ENCODE results near the gene PLXNC1.
A peak's percentile ranks its signal among the peaks of the same experiment; 100 is the strongest.

PLXNC1 gene

DNA sequence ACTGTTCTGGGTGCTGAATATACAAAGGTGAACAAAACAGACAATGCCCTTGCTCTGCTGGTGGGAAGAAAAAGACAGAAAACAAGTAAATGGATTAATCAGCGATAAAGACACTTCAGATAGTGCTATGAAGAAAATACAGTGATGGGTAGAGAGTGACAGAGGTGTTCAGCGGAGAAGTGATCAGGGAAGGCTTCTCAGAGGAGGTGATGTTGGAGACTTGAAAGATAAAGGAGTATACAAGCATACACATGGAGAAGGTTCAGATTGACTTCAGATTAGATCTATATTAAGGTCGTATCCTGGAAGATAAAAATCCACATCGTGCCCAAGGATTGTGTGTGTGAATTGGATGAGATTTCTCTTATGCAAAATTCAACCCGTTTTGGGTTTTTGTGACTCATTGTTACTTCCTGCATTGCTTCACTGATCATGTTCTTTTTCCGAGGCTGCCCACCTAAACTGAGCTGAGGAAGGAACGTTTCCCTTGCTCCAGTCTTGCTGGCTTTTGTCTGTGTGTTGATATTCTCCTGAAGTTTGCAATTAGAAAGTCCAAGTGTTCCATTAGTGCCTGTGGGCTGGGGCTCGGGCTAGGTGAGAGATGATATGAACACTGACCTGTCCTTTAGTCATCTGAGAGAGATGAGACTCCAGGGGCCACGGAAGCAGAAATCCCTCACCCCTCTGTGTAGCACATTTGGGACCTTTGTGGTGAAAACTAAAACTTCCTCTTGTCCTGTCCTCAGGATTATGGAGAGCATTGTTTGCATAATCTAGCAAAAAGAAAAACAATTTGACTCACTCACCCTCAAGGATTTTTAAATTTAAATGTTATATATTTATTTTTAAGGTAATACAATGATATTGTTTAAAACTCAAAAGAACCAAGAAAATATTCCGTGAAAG is 27.6 kb downstream of the PLXNC1 start:
- Histone ChIP-seq H3K9me3 (peaks cover 8% of the 10 kb centered on the region), H3K4me3 (no peak overlapping the region; the same call in 1 of the 2 replicates), H3K4me1 (peaks cover 69% of the 10 kb centered on the region), H3K4me2 (peak overlapping the region; percentile 88), H3K27ac (peak overlapping the region; percentile 50; the same call in 1 of the 2 replicates), H4K20me1 (no peaks in the 10 kb centered on the region), H3K9ac (0 out of 2 replicates have a peak overlapping the region, but pooled peaks have one; percentile 38), H3K27me3 (no peaks in the 10 kb centered on the region), H3K36me3 (no peaks in the 10 kb centered on the region)
- TF ChIP-seq Cebpa-rat (IDR thresholded peaks at IDR 0.05): no peak

- H3K4me3 ChIP-seq: no peak overlapping the region
- H4K20me1 ChIP-seq: no peaks in the 10 kb centered on the region
- no peaks in the 10 kb centered on the region for H3K36me3 ChIP-seq
- H3K9ac ChIP-seq: no peak overlapping the region
- H3K9me3 ChIP-seq: peaks cover 8% of the 10 kb centered on the region
- H3K4me2 ChIP-seq: no peak overlapping the region
- peaks cover 49% of the 10 kb centered on the region for H3K4me1 ChIP-seq
- H3K27me3 ChIP-seq: no peaks in the 10 kb centered on the region
- TF ChIP-seq Cebpa-rat (IDR thresholded peaks at IDR 0.05): no peak
- no peak overlapping the region for H3K27ac ChIP-seq
These were observed 29.7 kb downstream of the PLXNC1 start for GRCh38 chr12:94178054-94178453.

GRCh38 chr12:94178882-94179281 is 30.5 kb downstream of the PLXNC1 start:
- H3K9ac ChIP-seq: no peak overlapping the region
- H3K4me3 ChIP-seq: no peak overlapping the region
- peaks cover 40% of the 10 kb centered on the region for H3K4me1 ChIP-seq
- H3K9me3 ChIP-seq: peaks cover 8% of the 10 kb centered on the region
- no peaks in the 10 kb centered on the region for H4K20me1 ChIP-seq
- H3K36me3 ChIP-seq: no peaks in the 10 kb centered on the region
- no peak overlapping the region for H3K27ac ChIP-seq
- TF ChIP-seq Cebpa-rat (IDR thresholded peaks at IDR 0.05): no peak
- no peak overlapping the region for H3K4me2 ChIP-seq
- no peaks in the 10 kb centered on the region for H3K27me3 ChIP-seq

DNA sequence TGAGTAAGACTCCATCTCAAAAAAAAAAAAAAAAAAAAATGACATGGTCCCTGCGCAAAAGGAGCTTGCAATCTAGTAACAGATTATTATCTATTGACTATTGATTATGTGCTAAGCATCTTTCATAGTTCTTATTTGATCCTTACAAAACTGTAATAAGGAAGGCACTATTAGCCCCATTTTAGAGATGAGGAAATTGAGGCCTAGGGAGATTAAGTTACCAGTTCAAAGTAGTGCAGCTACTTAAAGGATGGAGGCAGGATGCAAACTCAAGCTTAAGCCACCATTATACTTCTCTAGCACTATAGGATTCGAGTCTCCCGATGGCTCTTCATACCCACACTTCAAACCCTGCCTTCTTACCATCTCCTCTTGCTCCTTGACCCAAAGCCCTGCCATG is 31.3 kb downstream of the PLXNC1 start:
- Histone ChIP-seq H3K9ac (no peak overlapping the region), H3K9me3 (peaks cover 8% of the 10 kb centered on the region), H3K4me2 (no peak overlapping the region), H3K36me3 (no peaks in the 10 kb centered on the region), H4K20me1 (no peaks in the 10 kb centered on the region), H3K27me3 (no peaks in the 10 kb centered on the region), H3K27ac (no peak overlapping the region), H3K4me1 (peaks cover 34% of the 10 kb centered on the region), H3K4me3 (no peak overlapping the region)
- TF ChIP-seq Cebpa-rat (IDR thresholded peaks at IDR 0.05): no peak

DNA sequence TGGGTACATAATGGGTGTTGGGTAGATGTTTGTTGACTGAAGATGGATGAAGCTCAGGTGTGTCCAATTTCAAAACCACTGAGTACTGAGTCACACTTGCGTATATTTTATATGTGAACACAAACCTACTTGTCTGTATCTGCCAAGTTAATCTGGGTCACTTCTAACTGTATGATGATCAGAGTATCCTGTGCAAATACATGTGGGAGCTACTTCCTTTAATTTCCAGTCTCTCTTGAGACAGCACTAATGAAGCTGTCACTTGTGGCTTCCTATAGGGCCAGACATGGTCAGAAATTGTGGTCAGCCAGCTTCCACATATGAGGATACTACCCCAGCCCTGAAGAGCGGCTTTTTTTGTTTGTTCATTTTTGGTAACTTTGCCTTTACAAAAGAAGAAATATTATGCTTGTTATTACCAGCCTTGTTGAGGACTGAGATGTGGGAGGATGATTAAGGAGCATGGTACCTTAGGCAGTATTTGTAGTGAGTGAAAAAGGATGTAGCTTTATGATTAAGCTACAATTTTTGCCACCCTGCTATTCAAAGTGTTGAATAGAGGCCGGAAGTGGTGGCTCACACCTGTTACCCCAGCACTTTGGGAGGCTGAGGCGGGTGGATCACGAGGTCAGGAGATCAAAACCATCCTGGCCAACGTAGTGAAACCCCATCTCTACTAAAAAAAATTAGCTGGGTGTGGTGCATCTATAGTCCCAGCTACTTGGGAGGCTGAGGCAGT is 32.4 kb downstream of the PLXNC1 start:
- no peak overlapping the region for H3K9ac ChIP-seq
- peak overlapping the region; percentile 25 for H3K4me2 ChIP-seq
- peaks cover 8% of the 10 kb centered on the region for H3K9me3 ChIP-seq
- no peaks in the 10 kb centered on the region for H3K27me3 ChIP-seq
- TF ChIP-seq Cebpa-rat (IDR thresholded peaks at IDR 0.05): no peak
- no peak overlapping the region for H3K4me3 ChIP-seq
- no peaks in the 10 kb centered on the region for H4K20me1 ChIP-seq
- peaks cover 34% of the 10 kb centered on the region for H3K4me1 ChIP-seq
- no peak overlapping the region for H3K27ac ChIP-seq
- no peaks in the 10 kb centered on the region for H3K36me3 ChIP-seq

GRCh38 chr12:94182986-94183707 is 34.8 kb downstream of the PLXNC1 start:
- no peaks in the 10 kb centered on the region for H3K36me3 ChIP-seq
- no peak overlapping the region for H3K9ac ChIP-seq
- peaks cover 26% of the 10 kb centered on the region for H3K4me1 ChIP-seq
- no peak overlapping the region for H3K27ac ChIP-seq
- no peaks in the 10 kb centered on the region for H3K27me3 ChIP-seq
- no peaks in the 10 kb centered on the region for H4K20me1 ChIP-seq
- H3K9me3 ChIP-seq: peaks cover 4% of the 10 kb centered on the region
- no peak overlapping the region for H3K4me2 ChIP-seq
- H3K4me3 ChIP-seq: no peak overlapping the region
- no peak for TF ChIP-seq Cebpa-rat (IDR thresholded peaks at IDR 0.05)

DNA sequence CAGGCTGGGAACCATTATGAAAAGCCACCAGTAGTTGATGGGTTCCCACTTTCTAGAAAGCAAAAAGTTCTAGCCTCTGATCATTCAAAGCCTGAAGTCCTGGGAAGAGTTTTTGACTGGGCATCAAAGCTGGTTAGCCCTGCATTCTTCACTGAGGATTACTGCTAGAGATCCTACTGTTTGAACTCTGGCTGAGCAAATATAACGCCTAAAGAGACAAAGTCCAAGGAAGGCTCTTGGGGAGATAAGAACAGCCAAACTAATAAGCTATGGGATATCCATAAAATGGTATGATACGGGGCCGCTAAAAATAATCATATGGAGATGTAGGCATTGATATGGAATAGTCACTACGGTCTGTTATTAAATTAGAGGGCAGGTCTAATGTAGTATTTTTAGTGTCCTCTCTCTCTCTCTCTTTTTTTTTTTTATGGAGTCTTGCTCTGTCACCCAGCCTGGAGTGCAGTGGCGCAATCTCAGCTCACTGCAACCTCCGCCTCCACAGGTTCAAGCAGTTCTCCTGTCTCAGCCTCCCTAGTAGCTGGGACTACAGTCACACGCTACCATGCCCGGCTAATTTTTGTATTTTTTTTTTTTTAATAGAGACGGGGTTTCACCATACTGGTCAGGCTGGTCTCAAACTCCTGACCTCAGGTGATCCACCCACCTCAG is 35.5 kb downstream of the PLXNC1 start:
- Histone ChIP-seq H3K9ac (no peak overlapping the region), H3K9me3 (no peaks in the 10 kb centered on the region), H3K4me1 (peaks cover 26% of the 10 kb centered on the region), H3K4me2 (no peak overlapping the region), H4K20me1 (no peaks in the 10 kb centered on the region), H3K27ac (no peak overlapping the region), H3K4me3 (no peak overlapping the region), H3K27me3 (no peaks in the 10 kb centered on the region), H3K36me3 (no peaks in the 10 kb centered on the region)
- no peak for TF ChIP-seq Cebpa-rat (IDR thresholded peaks at IDR 0.05)

- Histone ChIP-seq H3K9ac (no peak overlapping the region), H3K4me2 (peak overlapping the region; percentile 51), H4K20me1 (no peaks in the 10 kb centered on the region), H3K27me3 (no peaks in the 10 kb centered on the region), H3K9me3 (no peaks in the 10 kb centered on the region), H3K4me1 (peaks cover 22% of the 10 kb centered on the region), H3K4me3 (no peak overlapping the region), H3K36me3 (no peaks in the 10 kb centered on the region), H3K27ac (no peak overlapping the region)
- TF ChIP-seq Cebpa-rat (IDR thresholded peaks at IDR 0.05): no peak
These were observed 36.8 kb downstream of the PLXNC1 start for GRCh38 chr12:94184995-94185719.

DNA sequence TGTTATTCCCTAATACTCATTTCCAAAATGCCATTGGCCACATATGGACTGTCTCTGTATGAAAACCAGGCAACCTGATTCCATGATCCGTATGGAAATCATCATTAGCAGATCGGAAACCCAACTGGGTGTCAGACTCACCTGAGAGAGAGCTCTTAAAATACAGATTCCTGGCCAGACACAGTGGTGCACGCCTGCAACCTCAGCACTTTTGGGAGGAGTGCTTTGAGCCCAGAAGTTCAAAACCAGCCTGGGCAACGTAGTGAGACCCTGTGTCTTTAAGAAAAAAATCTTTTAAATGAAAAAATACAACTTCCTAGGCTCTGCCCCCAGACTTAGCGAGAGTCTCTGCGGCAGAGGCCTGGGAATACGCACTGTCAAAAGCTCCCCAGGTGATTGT is 37.4 kb downstream of the PLXNC1 start:
- no peaks in the 10 kb centered on the region for H3K27me3 ChIP-seq
- H3K27ac ChIP-seq: no peak overlapping the region
- H3K36me3 ChIP-seq: no peaks in the 10 kb centered on the region
- no peak overlapping the region for H3K4me3 ChIP-seq
- no peak for TF ChIP-seq Cebpa-rat (IDR thresholded peaks at IDR 0.05)
- peak overlapping the region; percentile 51 for H3K4me2 ChIP-seq
- peaks cover 16% of the 10 kb centered on the region for H3K4me1 ChIP-seq
- no peak overlapping the region for H3K9ac ChIP-seq
- no peaks in the 10 kb centered on the region for H3K9me3 ChIP-seq
- no peaks in the 10 kb centered on the region for H4K20me1 ChIP-seq
